Endothelial cell of umbilical vein (primary cell): ENCODE data around the gene PDHX. TPM values are rescaled to one million over a fixed set of nuclear protein-coding genes. Genes with fewer than 3 reads are reported as not detected.

Source experiments
- BruUV-seq: library from RNA; stranded (reverse); fragments of 400-500 nt; replicated peaks from 2 replicates; lab custom pipeline; 2021; lab: Mats Ljungman, UMichigan
- CTCF ChIA-PET: fragments of 300-600, 350-600 bp; sonication (Branson Sonifier 250); formaldehyde crosslinking; loops from one replicate; lab custom pipeline; 2021; ENCODE audit warnings: antibody characterized with exemption, inconsistent platforms; lab: Charles Lee
- POLR2A ChIA-PET: fragments of 300-600, 350-600 bp; sonication (Branson Sonifier 250); formaldehyde crosslinking; loops from one replicate; lab custom pipeline; 2021; ENCODE audit warnings: antibody characterized with exemption, inconsistent platforms; lab: Charles Lee
- DNase-seq: peaks from one replicate; pipeline ENCODE4 v3.0.0-alpha.2; 2011; ENCODE audit warnings: low read depth, low spot score
- FAIRE-seq: peaks from 2 replicates; lab custom pipeline; 2011; peaks lifted over from hg19 to GRCh38; lab: Jason Lieb, UNC
- H2AFZ ChIP-seq: 2 replicates; pipeline ENCODE4 v1.6.0; 2012; ENCODE audit warnings: low read depth, low read length, control low read depth, inconsistent platforms
- H3K27ac ChIP-seq: 2 replicates; pipeline ENCODE4 v1.5.1; 2011; ENCODE audit warnings: low read depth, mild to moderate bottlenecking, control low read depth, low read length, moderate library complexity; ENCODE audit not compliant: insufficient read depth
- H3K27me3 ChIP-seq, 2 experiments: 2 replicates each; pipeline versions ENCODE4 v1.6.0 to v1.6.1; 2011; ENCODE audit warnings: low read length in 2 of 2, mixed read lengths in 1 of 2; ENCODE audit not compliant: control insufficient read depth in 2 of 2, insufficient read depth in 2 of 2
- H3K36me3 ChIP-seq, 2 experiments: 2 replicates in 1 of 2; 3 replicates in 1 of 2; pipeline ENCODE4 v1.5.1; 2011; ENCODE audit warnings: low read length in 2 of 2, mild to moderate bottlenecking in 1 of 2, moderate library complexity in 1 of 2; ENCODE audit not compliant: control insufficient read depth in 2 of 2, insufficient read depth in 2 of 2; ENCODE audit errors: extremely low read depth in 1 of 2
- H3K4me1 ChIP-seq: 3 replicates; pipeline ENCODE4 v1.5.1; 2011; ENCODE audit warnings: mild to moderate bottlenecking, low read length; ENCODE audit not compliant: control insufficient read depth, insufficient read depth; ENCODE audit errors: extremely low read depth
- H3K4me2 ChIP-seq: 2 replicates; pipeline ENCODE4 v1.6.1; 2011; ENCODE audit warnings: low read length, control low read depth, mixed read lengths; ENCODE audit not compliant: insufficient read depth
- H3K4me3 ChIP-seq, 3 experiments: fragments of 200-600 bp in 1 of 3; sonication (generic), shearing (Covaris generic) in 1 of 3; replicated peaks in 1 of 3; 2 replicates each; pipeline ENCODE4 v1.5.1; 2011 to 2016; ENCODE audit warnings: control low read depth in 3 of 3, low read length in 3 of 3, mild to moderate bottlenecking in 2 of 3, inconsistent platforms in 1 of 3, low read depth in 1 of 3, moderate library complexity in 1 of 3; ENCODE audit not compliant: insufficient read depth in 1 of 3
- H3K79me2 ChIP-seq: 2 replicates; pipeline ENCODE4 v1.6.0; 2012; ENCODE audit warnings: low read length, inconsistent platforms; ENCODE audit not compliant: control insufficient read depth, insufficient read depth
- H3K9ac ChIP-seq: replicated peaks from 2 replicates; pipeline ENCODE3; 2011; ENCODE audit warnings: low read length, control low read depth; ENCODE audit not compliant: insufficient read depth; ENCODE audit errors: extremely low read depth
- H3K9me1 ChIP-seq: replicated peaks from 3 replicates; pipeline ENCODE4 v1.6.0; 2011; ENCODE audit warnings: mild to moderate bottlenecking, low read length; ENCODE audit not compliant: control insufficient read depth, insufficient read depth; ENCODE audit errors: extremely low read depth
- H3K9me3 ChIP-seq: replicated peaks from 2 replicates; pipeline ENCODE4 v1.5.1; 2012; ENCODE audit warnings: low read length, inconsistent platforms; ENCODE audit not compliant: control insufficient read depth, insufficient read depth
- H4K20me1 ChIP-seq: replicated peaks from 2 replicates; pipeline ENCODE3; 2011; ENCODE audit warnings: mild to moderate bottlenecking, low read length; ENCODE audit not compliant: control insufficient read depth, insufficient read depth; ENCODE audit errors: extremely low read depth
- CTCF ChIP-seq, 2 donors: IDR thresholded peaks; 1 replicate in 1 of 2; 2 replicates in 1 of 2; pipeline ENCODE4 v1.5.1; 2011; ENCODE audit warnings: low read length in 2 of 2, mild to moderate bottlenecking in 2 of 2, moderate library complexity in 2 of 2, control low read depth in 1 of 2, inconsistent platforms in 1 of 2, low read depth in 1 of 2; ENCODE audit not compliant: insufficient read depth in 1 of 2; ENCODE audit errors: extremely low read depth in 1 of 2
- FOS ChIP-seq: IDR thresholded peaks from 2 replicates; pipeline ENCODE4 v1.6.1; 2011; ENCODE audit warnings: mild to moderate bottlenecking, low read length, moderate library complexity, borderline replicate concordance; ENCODE audit not compliant: insufficient read depth
- GATA2 ChIP-seq: IDR thresholded peaks from 2 replicates; pipeline ENCODE4 v1.7.0; 2011; ENCODE audit warnings: low read depth, mild to moderate bottlenecking, moderate library complexity, mixed read lengths, low read length; ENCODE audit not compliant: insufficient read length, insufficient read depth
- JUN ChIP-seq: IDR thresholded peaks from 2 replicates; pipeline ENCODE4 v1.6.1; 2011; ENCODE audit warnings: borderline replicate concordance, low read depth; ENCODE audit not compliant: insufficient read length, insufficient read depth
- POLR2A ChIP-seq: IDR thresholded peaks from 2 replicates; pipeline ENCODE4 v1.6.1; 2012; ENCODE audit warnings: low read depth, mild to moderate bottlenecking, control low read depth, low read length
- POLR2AphosphoS5 ChIP-seq: IDR thresholded peaks from 2 replicates; pipeline ENCODE4 v1.6.1; 2012; ENCODE audit warnings: low read depth, mild to moderate bottlenecking, control low read depth, low read length, moderate library complexity; ENCODE audit not compliant: insufficient read depth
- dilution Hi-C: fragments of 300-500 bp; cut with MboI; formaldehyde crosslinking; loops from one replicate; pipeline ENCODE4 v1.15.0; 2019; ENCODE audit warnings: low sequenced_read_pairs; ENCODE audit not compliant: extremely low pct_ligation_motif_present
- intact Hi-C: fragments of 100-400 bp; cut with micrococcal nuclease; formaldehyde crosslinking; loops from one replicate; pipeline ENCODE4 v1.10.0; 2022
- polyA plus RNA-seq, 4 experiments: library from polyadenylated mRNA; depleted of rRNA in 3 of 4; stranded (reverse) in 3 of 4; unstranded in 1 of 4; fragments of >200 nt; gene quantifications; 2 replicates each; pipeline versions ENCODE4 v1.2.1 to v1.2.3, GENCODE V29; 2011 to 2012; ENCODE audit warnings: missing spikeins in 1 of 4
- total RNA-seq: library from RNA; stranded (reverse); gene quantifications from 2 replicates; pipeline ENCODE4 v1.2.3, GENCODE V29; 2021

PDHX gene
- total and polyA plus RNA-seq, 2 donors (not counting 3 experiments of a cell fraction or from before 2014, with no cell fraction given), result 10.5 to 30.5 TPM

- Histone ChIP-seq H3K9me1 (no peaks in the 10 kb centered on the region), H3K79me2 (peaks cover 2% of the 10 kb centered on the region), H4K20me1 (no peaks in the 10 kb centered on the region), H3K9me3 (no peaks in the 10 kb centered on the region), H3K4me3 (no peak overlapping the region), H3K27me3 (no peaks in the 10 kb centered on the region), H3K36me3 (no peaks in the 10 kb centered on the region), H3K4me2 (no peak overlapping the region), H3K4me1 (peaks cover 5% of the 10 kb centered on the region), H3K27ac (no peak overlapping the region), H3K9ac (no peak overlapping the region), H2AFZ (no peak overlapping the region)
- ChIA-PET POLR2A (no interaction called here), CTCF (interaction anchor here (0.9 to 1.2 kb wide), 2 partner anchors 15 to 17 kb away, joined by 3 to 4 read pairs; no protein-coding TSS in a partner anchor)
- TF ChIP-seq CTCF (IDR thresholded peaks at IDR 0.05; ENCODE audit: extremely low read depth in 1 of 2, insufficient read depth in 1 of 2, low read depth in 1 of 2, low read length in 2 of 2) (no peak), GATA2 (no peak), JUN (no peak), POLR2A (no peak), FOS (no peak), POLR2AphosphoS5 (no peak)
- DNase-seq, result no peak
- FAIRE-seq, result no peak
- no TSS peak for BruUV-seq
- intact Hi-C loops (no loop called here), dilution Hi-C loops (no loop called here)
Measured at GRCh38 chr11:34909955-34910354, 6.5 kb upstream of the PDHX start.
